HG02840 (cell line): ENCODE measurements around the gene EOGT.
A peak's percentile ranks its signal among the peaks of the same experiment; 100 is the strongest.

ENCODE experiments used
- ATAC-seq: cut with Tn5 transposase; IDR thresholded peaks from one replicate; pipeline ENCODE4 v1.9.1; 2021; ENCODE audit warnings: mild to moderate bottlenecking, moderate library complexity, moderate number of reproducible peaks; ENCODE audit not compliant: unreplicated experiment, low FRiP score

The EOGT gene

GRCh38 chr3:69013253-69014021 is at the start of gene EOGT:
TSS of gene EOGT (minus strand) at chr3:69013684. CDS start at chr3:69009846, 3,838 bp downstream.
- ATAC-seq: peak; percentile 87

DNA sequence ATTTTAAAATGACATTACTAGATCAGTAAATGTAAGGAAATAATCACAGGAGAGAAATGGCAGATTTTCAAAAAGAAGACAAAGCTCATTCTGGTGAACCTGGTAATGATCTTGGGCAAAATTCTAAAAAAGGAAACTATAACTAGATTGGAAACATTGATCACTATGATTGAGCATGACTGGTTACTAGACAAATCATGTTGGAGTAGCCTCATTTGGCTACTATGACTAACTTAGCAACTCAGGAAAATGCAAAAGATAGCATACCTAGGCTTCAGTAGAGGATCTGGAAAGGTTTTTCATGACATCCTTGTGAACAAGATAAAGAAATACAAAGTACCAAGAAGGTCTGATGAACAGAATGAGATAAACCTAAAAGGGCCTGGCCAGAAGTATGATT is 46.2 kb upstream of the EOGT start:
- no peak for ATAC-seq

- no peak for ATAC-seq
These were observed 45.4 kb upstream of the EOGT start for GRCh38 chr3:69058947-69059224.

- no peak for ATAC-seq
These were observed 44.9 kb upstream of the EOGT start for GRCh38 chr3:69058180-69058946.

- ATAC-seq: no peak
These were observed 39.0 kb upstream of the EOGT start for GRCh38 chr3:69052472-69052898.

DNA sequence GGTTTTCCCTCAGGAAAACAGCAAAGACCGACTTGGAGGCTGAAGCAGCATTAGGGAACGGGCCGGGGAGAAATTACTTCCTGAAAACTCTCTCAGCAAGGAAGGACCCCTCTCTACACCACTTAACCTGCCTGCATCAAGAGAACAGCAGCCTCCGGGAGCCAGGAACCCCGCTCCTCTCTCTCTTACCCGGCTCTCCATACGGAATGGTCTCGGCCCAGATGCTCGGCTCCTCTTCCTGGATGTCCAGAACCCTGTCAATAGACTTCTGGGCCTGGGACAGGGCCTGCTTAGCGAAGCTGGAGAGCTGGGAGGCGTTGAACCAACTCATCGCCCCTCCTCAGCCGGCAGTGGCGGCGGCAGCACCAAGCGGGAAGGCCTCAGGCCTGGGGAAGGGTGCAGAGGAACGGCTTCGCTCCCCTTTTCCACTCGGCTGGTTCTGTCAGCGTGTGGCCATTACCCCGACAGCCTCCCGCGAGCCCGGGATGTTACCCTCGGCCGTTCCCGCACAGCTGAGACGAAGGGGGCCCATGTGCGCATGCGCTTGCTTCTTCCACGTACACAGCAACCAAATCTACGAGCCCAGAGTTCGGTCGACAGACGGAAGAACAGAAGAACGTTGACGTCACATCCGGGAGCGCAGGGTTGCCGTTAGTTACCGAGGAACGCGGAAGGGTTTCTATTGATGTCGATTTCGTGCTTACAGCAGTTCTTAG is 38.4 kb upstream of the EOGT start, which contains the start of gene TMF1:
Gene TMF1 (minus strand): TSS at position 578 of the 716 bp plus-strand sequence. CDS start 247 bp downstream, at position 331.
- peak; percentile 94 for ATAC-seq

DNA sequence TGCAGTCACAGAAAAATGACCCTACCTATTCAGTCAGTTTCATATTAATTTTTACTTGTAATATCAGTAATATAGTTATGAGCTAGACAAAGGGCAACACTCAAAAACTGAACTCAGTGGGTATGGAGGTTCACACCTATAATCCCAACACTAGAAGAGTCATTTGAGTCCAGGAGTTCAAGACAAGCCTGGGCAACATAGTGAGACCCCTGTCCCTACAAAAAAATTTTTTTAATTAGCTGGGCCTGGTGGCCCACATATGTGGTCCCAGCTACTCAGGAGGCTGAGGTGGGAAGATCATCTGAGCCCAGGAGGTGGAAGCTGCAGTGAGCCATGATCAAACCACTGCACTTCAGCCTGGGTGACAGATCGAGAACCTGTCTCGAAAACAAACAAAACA is 35.5 kb upstream of the EOGT start:
- no peak for ATAC-seq

DNA sequence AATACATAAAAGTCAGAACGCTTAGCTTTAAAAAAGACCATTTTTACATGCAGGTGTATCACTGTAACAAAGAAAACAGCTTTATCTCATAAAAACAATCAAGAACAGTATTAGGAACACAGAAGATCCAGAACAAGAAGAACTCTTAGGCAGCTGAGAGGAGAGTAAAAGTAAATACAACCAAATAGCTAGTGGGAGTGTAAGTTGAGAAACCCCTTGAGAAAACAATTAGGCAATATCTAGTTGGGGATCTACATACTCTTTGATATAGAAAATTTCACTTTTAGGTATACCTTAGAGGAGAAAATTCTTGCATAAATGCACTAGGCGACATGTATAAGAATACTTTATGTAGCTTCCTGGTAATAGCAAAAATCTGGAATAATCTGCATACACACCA is 31.1 kb upstream of the EOGT start:
- no peak for ATAC-seq

DNA sequence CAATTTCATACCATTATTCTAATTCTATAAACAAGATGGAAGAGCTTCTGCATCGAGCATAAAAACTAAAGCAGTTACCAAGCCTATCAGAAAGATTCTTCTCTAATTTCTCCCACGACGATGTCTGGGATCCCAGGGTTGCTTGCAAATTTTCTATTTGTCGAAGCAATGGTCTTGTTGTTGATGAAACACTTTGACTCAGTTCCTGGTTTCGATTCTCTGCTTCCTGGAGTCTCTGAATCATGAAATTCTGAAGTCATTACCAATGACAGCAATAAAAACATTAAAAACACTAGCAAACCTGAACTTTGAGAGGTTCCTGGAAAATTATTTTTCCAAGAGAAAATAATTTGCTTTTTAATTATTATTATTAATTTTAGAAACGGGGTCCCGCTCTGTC is 20.0 kb upstream of the EOGT start:
- no peak for ATAC-seq

- ATAC-seq: no peak
These were observed 19.3 kb upstream of the EOGT start for GRCh38 chr3:69032737-69033136.

- no peak for ATAC-seq
These were observed 18.7 kb upstream of the EOGT start for GRCh38 chr3:69032142-69032541.

- ATAC-seq: no peak
These were observed 18.2 kb upstream of the EOGT start for GRCh38 chr3:69031635-69032034.

- no peak for ATAC-seq
These were observed 7.4 kb upstream of the EOGT start for GRCh38 chr3:69020857-69021256.

DNA sequence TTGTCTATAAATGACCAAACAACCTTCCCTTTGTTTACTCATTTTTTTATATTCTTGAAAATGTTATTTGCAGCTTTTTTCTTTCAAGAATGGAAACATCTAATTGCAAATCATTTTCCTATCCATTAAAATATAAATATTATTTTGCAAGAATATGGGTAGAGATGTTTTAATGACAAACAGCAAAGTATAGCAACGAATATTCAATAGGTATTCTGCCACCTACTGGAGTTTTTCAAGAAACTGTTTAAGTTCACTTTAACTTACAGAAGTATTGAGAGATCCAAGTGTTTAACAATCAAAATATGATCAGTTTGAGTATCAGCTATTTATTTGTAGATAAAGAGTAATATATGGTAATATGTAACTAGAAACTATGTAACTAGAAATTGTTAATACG is 6.9 kb upstream of the EOGT start:
- ATAC-seq: no peak

DNA sequence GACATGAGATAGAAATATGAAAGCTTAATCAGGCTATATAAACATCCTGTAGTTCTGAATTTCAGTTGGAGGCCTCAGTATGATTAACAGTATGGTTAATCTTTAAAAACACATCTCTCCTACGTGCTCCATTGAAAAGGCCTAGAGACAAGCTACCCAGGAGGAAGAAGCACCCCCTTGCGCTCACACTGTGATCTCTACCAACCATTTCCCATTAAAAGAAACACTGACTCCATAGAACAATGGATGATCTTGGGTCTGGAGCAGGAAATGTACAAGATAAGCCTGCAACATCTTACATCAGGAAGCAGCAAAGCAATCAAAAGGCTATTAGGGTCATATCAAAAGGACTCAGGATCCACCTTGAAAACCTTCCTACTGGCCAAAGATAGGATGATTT is 3.4 kb upstream of the EOGT start:
- no peak for ATAC-seq

GRCh38 chr3:69016102-69016501 is 2.6 kb upstream of the EOGT start:
- ATAC-seq: no peak

DNA sequence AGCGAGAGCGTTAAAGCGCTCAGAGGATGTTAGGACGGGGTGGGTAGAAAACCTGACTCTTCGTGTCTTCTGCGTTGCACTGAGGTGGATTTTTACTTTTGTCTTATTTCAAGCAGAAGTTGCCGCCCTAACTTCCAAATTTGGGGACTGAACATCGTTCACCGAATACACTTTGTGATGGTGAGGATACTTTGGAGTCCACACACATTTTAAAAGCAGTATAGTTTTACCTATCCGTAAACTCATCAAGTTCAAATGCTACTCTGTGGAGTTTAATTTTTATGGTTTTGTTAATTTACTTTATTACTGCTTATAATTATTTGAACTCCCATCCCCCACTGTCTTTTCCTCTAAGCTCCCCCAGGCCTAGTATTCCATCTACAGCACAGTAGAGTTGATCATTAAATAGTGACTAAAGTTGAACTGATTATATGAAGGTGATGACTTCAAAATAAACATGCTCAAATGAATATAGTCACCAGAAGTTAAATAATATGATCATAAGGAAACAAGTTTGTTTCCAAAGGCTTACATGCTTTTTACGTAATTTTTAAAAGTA is 617 bp upstream of the EOGT start:
- ATAC-seq: no peak

DNA sequence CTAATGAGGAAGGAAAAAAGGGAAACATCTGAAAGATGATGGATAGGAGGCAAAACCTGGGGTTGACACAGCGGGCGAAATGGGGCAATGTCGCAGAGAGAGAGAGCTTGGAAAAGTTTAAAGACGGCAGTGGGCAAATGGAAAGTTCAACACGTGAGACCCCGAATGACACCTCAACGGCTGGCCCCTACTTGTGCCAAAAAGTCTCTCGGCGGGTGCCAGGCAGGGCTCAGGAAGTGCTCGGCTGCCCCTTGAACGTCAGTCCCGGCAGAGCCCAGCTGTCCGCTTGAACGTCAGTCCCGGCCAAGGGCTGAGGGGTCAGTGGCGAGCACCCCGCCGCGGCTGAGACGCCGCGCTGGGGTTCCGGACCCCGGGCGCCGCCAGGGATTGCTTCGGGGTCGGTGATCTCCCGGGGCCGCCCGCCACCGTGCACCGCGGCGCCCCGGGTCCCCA is 658 bp downstream of the EOGT start:
- ATAC-seq: peak; percentile 35

DNA sequence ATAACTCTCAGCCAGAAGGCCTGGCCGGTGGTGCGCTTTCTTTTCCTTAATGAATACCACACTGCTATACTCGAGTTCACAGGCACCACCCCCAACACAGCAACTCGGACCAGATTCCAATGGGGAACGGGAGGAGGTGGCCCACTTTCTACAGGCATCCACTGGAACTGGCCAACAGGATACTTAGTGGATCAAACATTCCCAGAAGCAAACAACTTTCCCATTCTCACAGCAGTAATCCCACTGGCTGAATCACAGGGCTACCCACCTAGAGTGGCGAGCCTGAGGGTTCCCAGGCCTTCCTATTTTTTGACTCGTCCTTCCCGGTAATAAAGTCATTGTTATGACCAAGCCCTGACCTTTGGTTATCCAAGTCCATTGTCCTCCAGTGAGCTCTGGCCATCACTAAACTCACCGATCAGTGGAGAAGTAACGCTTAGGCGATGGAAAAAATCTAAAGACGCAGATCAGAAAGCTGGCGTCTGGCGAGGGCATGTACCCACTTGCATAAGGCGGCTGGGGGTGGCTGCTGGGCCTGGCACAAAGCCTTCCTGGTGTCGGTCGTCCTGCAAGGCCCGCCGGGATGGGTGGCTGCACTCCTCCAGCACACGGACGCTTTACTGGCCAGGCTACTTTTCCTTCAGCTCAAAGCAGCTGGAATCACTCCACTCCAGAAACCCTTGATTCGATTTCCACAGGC is 1.2 kb downstream of the EOGT start:
- no peak for ATAC-seq

GRCh38 chr3:69011096-69011730 is 2.3 kb downstream of the EOGT start:
- no peak for ATAC-seq
